HG03066 (cell line): ENCODE measurements around the gene USP48.
"Not testable (repeated sequence)": the region's sequence is repeated elsewhere in the genome, so short reads cannot be mapped to it uniquely, and the experiment has no call there.

ENCODE experiments used
- ATAC-seq: cut with Tn5 transposase; IDR thresholded peaks from one replicate; pipeline ENCODE4 v1.9.1; 2021; ENCODE audit warnings: low read depth; ENCODE audit not compliant: unreplicated experiment

Gene USP48

DNA sequence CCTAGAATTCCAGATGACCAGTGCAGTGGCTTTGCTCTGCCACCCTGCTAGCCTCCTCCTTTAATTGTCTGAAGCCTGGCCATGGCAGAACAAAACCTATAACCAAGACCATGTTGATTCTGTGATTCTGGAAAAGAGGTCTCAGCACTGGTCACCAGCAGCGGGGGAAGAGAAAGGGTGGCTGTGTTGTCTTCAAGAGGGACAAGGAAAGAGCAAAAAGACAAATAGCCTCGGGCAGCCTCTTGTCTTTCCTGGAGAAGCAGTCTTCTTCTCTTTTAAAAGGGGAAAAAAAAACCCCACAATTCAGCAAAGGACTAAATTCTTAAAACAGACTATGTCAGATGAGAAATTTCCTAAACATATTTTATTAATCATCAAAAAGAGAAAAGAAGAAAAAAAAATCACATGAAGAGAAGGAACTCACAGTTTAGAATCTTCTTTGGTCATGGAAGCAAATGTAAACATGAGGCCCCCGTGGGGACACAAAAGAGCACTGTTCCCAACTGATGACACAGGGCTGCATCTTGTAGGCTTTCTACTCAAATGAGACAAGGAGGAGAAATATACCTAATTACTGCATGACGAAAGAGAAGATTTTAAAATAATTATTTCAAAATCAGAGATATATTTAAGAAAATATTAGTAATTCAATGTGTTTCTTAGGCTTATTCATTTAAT is 77.5 kb downstream of the USP48 start:
- ATAC-seq, result no peak

DNA sequence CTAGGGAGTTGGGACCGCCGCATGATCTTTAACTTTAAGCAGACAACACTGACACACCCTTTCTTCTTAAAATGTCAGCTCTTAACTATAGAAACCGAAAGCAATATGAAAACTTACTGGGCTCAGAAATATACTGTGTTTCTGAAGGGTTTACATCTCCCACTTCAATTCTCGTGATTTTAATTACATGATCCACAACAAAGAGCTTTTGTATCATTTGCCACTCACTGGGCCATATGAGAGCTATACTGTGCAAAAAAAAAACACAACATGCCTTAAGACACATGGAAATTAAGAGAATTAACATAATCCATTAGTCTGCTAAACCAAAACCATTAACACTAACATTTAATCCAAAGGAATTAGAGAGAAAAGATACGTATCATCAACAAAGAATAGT is 78.8 kb downstream of the USP48 start:
- no peak for ATAC-seq

GRCh38 chr1:21703318-21703963 is 79.5 kb downstream of the USP48 start:
- ATAC-seq, result no peak

DNA sequence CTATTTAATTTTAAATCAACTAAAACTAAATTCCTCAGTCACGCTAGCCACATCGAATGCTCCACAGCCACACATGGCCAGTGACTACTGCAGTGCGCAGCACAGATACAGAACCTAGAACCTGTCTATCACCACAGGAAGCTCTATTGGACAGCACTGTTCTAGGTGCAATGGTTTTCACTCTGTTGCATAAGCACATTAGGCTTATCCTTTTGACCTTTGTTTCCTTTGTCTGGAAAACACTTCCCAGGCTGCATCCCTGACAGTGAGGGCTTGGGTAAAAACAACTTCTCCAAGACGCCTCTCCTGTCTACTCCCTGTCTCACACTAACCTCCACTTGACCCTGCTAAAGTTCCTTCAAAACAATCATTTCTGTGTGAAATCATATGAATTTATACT is 80.2 kb downstream of the USP48 start:
- no peak for ATAC-seq

DNA sequence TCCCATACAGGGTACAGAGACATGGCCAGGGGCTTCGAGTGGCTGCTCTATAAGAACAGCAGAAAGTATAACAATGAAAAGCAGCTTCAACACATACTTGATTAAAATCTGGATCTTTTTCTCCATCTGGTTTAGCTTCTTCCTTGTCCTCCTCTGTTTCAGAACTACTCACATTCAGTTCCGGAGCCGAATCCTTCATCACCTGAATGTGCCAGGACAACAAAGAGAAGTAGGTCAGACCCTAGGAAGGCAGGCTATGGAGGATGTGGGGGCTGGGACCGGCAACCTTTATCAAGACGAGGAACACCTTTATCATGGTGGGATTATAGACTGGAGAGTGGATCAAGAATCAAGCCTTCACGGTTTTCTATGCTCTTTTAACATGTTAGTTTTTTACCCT is 81.5 kb downstream of the USP48 start:
- ATAC-seq, result no peak

- ATAC-seq, result no peak
Measured at GRCh38 chr1:21700094-21700493, 82.9 kb downstream of the USP48 start.

DNA sequence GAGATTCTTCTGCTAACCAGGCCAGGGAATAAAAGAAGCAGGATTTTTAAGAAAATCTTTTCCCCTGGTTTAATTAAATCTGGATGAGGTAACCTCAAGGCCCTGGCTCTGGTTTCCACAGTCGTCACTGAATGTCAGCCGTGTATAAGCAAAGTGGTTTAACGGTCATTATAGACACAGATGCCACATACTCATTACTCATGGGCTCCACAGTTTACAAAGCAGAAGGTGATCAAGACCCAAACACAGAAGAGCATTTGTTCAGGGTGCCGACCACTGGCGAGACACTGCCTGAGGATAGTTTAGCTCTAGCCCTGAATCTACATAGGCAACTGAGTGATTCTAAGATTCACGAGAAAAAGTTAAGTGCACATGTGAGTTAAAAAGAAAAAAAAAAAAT is 86.0 kb downstream of the USP48 start:
- no peak for ATAC-seq

DNA sequence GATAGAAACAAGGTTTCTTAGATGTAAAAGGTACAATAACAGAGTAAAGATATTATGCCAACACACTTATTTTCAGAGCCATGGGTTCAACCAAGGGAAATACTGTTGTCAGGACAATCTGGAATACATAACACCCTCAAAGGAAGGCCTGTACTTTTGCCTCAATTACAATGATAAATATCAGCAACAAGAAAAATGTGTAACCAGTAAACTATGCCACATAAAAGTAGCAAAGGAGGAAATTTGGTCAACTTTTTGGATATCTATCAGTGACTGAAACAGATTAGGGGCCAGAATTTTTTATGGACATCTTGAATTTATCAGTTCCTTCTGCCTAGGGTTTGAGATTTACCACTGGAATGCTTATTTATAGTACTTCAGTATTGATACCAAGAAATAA is 89.2 kb downstream of the USP48 start:
- no peak for ATAC-seq

GRCh38 chr1:21691739-21692138 is 91.2 kb downstream of the USP48 start:
- ATAC-seq, result no peak

DNA sequence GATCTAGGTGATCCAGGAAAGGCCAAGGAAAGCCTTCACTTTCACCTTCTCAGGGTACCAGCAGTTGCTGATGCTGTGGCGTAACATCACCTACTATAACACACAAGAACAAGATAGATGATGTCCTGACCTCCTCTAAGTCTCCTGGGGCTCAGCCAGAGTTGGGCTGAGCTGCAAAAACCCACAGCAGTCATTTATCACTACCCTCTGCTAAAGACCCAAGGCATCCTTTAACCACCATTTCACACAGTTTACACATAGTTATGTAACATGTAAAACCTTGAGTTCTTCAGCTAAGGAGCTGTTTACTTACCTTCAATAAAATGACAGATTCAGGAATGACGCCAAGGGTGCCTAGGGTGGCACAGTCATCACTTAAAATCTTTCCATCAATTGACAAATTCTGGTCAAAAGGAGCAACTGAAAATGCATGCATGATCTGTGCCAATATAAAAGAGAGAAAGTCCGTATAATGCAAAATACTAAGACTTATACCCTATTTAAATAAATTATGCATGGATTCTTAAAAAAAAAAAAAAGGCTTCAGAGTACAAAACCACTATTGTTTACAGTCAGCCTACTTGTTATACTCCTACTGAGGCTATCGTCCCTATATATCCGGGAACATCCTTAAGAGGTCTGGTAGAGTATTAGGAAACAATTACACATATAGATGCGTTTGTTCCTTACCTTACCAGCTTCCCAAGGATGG is 93.1 kb downstream of the USP48 start:
- no peak for ATAC-seq

GRCh38 chr1:21687081-21687529 is 95.8 kb downstream of the USP48 start:
- no peak for ATAC-seq

GRCh38 chr1:21685946-21686678 is 96.8 kb downstream of the USP48 start:
- no peak for ATAC-seq

DNA sequence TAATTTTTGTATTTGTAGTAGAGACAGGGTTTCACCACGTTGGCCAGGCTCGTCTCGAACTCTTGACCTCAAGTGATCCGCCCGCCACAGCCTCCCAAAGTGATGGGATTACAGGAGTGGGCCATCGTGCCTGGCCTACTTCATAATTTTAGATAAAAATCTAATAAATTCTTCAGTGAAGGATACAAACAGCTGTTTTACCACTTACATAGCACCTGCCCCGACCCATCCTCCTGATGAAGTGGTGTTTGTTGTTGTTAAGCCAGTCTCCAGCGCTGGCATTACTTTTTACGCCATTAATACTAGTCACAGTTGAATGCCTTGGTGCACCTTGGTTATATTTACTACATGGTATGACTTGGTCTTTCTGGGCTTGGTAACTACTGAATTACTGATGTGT is 101.5 kb downstream of the USP48 start:
- no peak for ATAC-seq

GRCh38 chr1:21680918-21681317 is 102.0 kb downstream of the USP48 start:
- no peak for ATAC-seq

GRCh38 chr1:21680381-21680780 is 102.6 kb downstream of the USP48 start:
- no peak for ATAC-seq

DNA sequence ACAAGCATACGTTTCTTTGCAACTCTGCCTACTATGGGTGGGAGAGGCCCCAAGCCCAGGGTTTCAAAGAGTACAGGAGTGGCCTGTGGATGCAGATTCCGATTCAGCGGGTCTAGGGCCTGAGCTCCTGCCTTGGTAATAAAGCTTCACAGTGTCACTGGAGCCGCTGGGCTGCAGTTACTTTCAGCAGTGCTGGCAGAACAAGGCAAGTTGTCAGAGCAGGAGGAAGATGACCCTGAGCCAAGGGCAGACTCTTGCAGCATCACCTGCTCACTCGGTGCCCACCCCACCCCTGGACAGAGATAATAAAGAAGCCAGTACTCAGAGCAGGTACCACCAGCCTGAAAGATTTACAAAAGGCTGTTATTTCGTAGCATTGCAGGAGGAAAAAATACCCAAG is 105.8 kb downstream of the USP48 start:
- no peak for ATAC-seq

GRCh38 chr1:21674957-21675356 is 108.0 kb downstream of the USP48 start:
- ATAC-seq, result no peak

- ATAC-seq, result not testable (repeated sequence)
Measured at GRCh38 chr1:21673853-21674252, 109.1 kb downstream of the USP48 start.

DNA sequence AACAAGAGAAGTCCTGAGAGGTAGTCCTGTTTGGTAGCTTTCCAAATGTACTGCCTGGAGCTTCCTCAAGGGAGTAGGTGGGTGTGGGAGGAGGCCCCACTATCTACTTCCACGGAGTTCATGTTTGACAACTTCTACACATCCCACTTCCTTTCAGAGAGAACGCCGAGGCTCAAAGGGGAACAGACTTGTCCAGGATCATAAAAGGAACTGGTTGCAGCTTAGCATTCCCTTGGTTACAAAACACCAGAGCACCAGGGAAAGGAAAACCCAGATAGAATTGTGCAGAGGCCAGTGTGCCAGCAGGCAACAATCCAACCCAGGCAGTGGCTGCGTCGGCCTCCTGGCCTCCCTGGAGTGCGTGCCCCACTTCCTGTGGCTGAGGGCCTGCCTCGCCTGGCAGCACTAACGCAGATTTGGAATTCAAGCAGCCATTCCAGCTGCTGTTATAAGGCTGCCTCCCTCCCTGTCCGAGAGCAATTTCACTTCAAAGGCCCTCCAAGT is 109.6 kb downstream of the USP48 start:
- ATAC-seq, result no peak

- no peak for ATAC-seq
Measured at GRCh38 chr1:21672478-21673276, 110.3 kb downstream of the USP48 start.
